Mesenteric fat pad (tissue), 1 donor: ENCODE measurements around the gene FAM236A. TPM values are rescaled to one million over a fixed set of nuclear protein-coding genes. Genes with fewer than 3 reads are reported as not detected.
A peak's percentile ranks its signal among the peaks of the same experiment; 100 is the strongest.
"Not testable (repeated sequence)": the region's sequence is repeated elsewhere in the genome, so short reads cannot be mapped to it uniquely, and the experiment has no call there.

Source experiments
- DNase-seq: peaks from one replicate; pipeline ENCODE4 v3.0.0-alpha.2; 2020; ENCODE audit warnings: low spot score
- long read RNA-seq: library from polyadenylated mRNA; unstranded; transcript quantifications from one replicate; pipeline ENCODE4 v2.0.0, GENCODE V29; 2020
- total RNA-seq: library from RNA; stranded (reverse); fragmentation: NEBNext Ultra II Directional; extraction: Animal tissue kit (Norgen Biotek cat#: 25700); gene quantifications from one replicate; pipeline ENCODE4 v1.2.1, GENCODE V29; 2021
- donor health status: DM: yes; HTN: yes; CAD: no.

The FAM236A gene
- total RNA-seq = not detected
- long read RNA-seq = 0 reads

- DNase-seq = not testable (repeated sequence)
Measured at GRCh38 chrX:72937906-72938305, at the start of gene FAM236A. Gene FAM236A, plus strand, starts transcription at chrX:72938206. Its CDS starts 57 bp downstream, at chrX:72938263.

GRCh38 chrX:72889740-72890139, 48.3 kb upstream of the FAM236A start:
- DNase-seq = not testable (repeated sequence)

GRCh38 chrX:72912315-72912714, 25.7 kb upstream of the FAM236A start, which contains the start of gene FAM236C:
Gene FAM236C, plus strand, starts transcription at chrX:72912615. Its CDS starts 100 bp downstream, at chrX:72912715.
- not testable (repeated sequence) for DNase-seq

GRCh38 chrX:72916096-72916495, 21.9 kb upstream of the FAM236A start:
- DNase-seq = not testable (repeated sequence)

GRCh38 chrX:72932283-72932682, 5.7 kb upstream of the FAM236A start:
- DNase-seq = not testable (repeated sequence)

GRCh38 chrX:72936455-72936854, 1.6 kb upstream of the FAM236A start:
- DNase-seq = not testable (repeated sequence)

GRCh38 chrX:72936882-72937455, 1.0 kb upstream of the FAM236A start:
- DNase-seq = not testable (repeated sequence)

- DNase-seq = not testable (repeated sequence)
Measured at GRCh38 chrX:72942272-72942671, 4.3 kb downstream of the FAM236A start.

GRCh38 chrX:72943035-72943818, 5.2 kb downstream of the FAM236A start:
- not testable (repeated sequence) for DNase-seq

GRCh38 chrX:72943819-72944169, 5.8 kb downstream of the FAM236A start, which contains the start of gene DMRTC1:
Gene DMRTC1, minus strand, starts transcription at chrX:72943837. Its CDS starts 68,143 bp downstream, at chrX:72875694.
- not testable (repeated sequence) for DNase-seq

- not testable (repeated sequence) for DNase-seq
Measured at GRCh38 chrX:72959971-72960370, 22.0 kb downstream of the FAM236A start.

GRCh38 chrX:72971859-72972258, 33.9 kb downstream of the FAM236A start:
- not testable (repeated sequence) for DNase-seq

GRCh38 chrX:72974885-72975284, 36.9 kb downstream of the FAM236A start:
- not testable (repeated sequence) for DNase-seq

- peak; percentile 57 for DNase-seq
Measured at GRCh38 chrX:72980894-72981469, 43.0 kb downstream of the FAM236A start.

Other genes with a start within 250 kb of the FAM236A start
- 3.5 TPM for gene PHKA1, start 223.9 kb upstream of the FAM236A start, total RNA-seq
- not detected for gene DMRTC1B, start 161.3 kb upstream of the FAM236A start, total RNA-seq
- not detected for gene FAM236B, start 155.5 kb upstream of the FAM236A start, total RNA-seq
- gene FAM236D, start 130.0 kb upstream of the FAM236A start, total RNA-seq = not detected
- gene FAM236C, start 25.6 kb upstream of the FAM236A start, total RNA-seq = not detected
- not detected for gene DMRTC1, start 5.6 kb downstream of the FAM236A start, total RNA-seq
- gene PABPC1L2B, start 64.7 kb downstream of the FAM236A start, total RNA-seq = not detected
- gene PABPC1L2A, start 141.3 kb downstream of the FAM236A start, total RNA-seq = not detected